ENCODE results near the gene CACHD1. TPM values are rescaled to one million over a fixed set of nuclear protein-coding genes. Genes with fewer than 3 reads are reported as not detected.

The CACHD1 gene
- total RNA-seq, 1 experiment from 2014 or later, result 16.6 TPM

DNA sequence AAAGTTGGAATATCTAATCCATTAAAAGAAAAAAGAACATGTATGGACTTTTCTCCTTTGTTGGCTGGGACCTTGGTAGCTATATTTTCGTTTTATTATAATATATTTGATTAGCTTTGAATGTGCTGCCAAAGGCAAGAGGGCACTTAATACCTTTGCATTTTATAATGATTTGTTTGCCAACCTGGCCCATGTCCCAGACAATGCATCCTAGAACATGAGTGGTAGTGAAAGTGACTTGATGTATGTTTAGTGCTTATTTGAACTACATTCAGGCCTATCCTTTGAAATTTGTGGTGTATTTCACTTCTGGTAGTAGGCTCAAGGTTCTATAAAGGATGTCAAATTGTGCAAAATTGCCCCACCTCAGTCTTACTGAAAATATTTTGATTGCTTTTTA is 25.9 kb downstream of the CACHD1 start:
- intact Hi-C loops (cut with micrococcal nuclease; ENCODE audit: unreplicated experiment), result no loop called here
- H3K36me3 ChIP-seq (ENCODE audit: control insufficient read depth, insufficient read depth, low read length), result no peaks in the 10 kb centered on the region
- no peaks in the 10 kb centered on the region for H3K4me1 ChIP-seq
- no peak for DNase-seq
- BruUV-seq (replicated peaks), result no TSS peak
- POLR2A ChIA-PET, result no interaction called here
- Mint-ChIP-seq H3K9me3 (ENCODE audit: unreplicated experiment) (no peaks in the 10 kb centered on the region), H3K27me3 (ENCODE audit: insufficient read depth, unreplicated experiment) (no peaks in the 10 kb centered on the region), H3K36me3 (ENCODE audit: insufficient read depth, unreplicated experiment) (no peaks in the 10 kb centered on the region), H3K4me3 (ENCODE audit: unreplicated experiment) (no peak overlapping the region), H3K27ac (ENCODE audit: unreplicated experiment) (no peak overlapping the region), H3K4me1 (ENCODE audit: low read depth, unreplicated experiment) (no peaks in the 10 kb centered on the region)
- no peak for TF ChIP-seq CTCF (IDR thresholded peaks at IDR 0.05; ENCODE audit: insufficient read depth in 1 of 2, low read depth in 1 of 2, low read length in 1 of 2, severe bottlenecking in 1 of 2, unreplicated experiment in 1 of 2)
- no peaks in the 10 kb centered on the region for H3K27me3 ChIP-seq (replicated peaks; ENCODE audit: control insufficient read depth, insufficient read depth, low read length)
- H3K4me3 ChIP-seq (ENCODE audit: low read depth, low read length), result no peak overlapping the region
- CTCF ChIA-PET, result no interaction called here
- no peaks in the 10 kb centered on the region for H3K9me3 ChIP-seq

DNA sequence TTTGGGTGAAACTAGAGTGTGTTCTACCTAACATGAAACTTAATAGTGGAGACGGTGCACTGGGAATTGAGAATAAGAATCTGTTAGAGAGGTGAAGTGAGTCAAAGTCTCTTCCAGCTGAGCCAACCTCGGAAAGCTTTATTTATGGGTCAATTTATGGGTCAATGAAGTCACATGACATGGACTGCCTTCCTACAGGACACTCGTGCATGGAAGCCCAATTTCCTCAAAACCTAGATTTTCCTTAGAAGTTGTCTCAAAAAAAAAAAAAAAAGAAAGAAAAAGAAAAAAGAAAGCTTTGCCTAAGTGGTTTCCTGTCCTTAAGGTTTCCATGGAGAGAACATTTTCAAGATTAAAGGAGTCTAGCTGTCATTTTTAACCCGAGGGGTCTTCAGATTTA is 26.7 kb downstream of the CACHD1 start:
- Histone ChIP-seq H3K4me1 (no peaks in the 10 kb centered on the region), H3K9me3 (no peaks in the 10 kb centered on the region), H3K4me3 (ENCODE audit: low read depth, low read length) (no peak overlapping the region), H3K27me3 (replicated peaks; ENCODE audit: control insufficient read depth, insufficient read depth, low read length) (no peaks in the 10 kb centered on the region), H3K36me3 (ENCODE audit: control insufficient read depth, insufficient read depth, low read length) (no peaks in the 10 kb centered on the region)
- no peak for TF ChIP-seq CTCF (IDR thresholded peaks at IDR 0.05; ENCODE audit: insufficient read depth in 1 of 2, low read depth in 1 of 2, low read length in 1 of 2, severe bottlenecking in 1 of 2, unreplicated experiment in 1 of 2)
- Mint-ChIP-seq H3K27ac (ENCODE audit: unreplicated experiment) (no peak overlapping the region), H3K36me3 (ENCODE audit: insufficient read depth, unreplicated experiment) (no peaks in the 10 kb centered on the region), H3K4me3 (ENCODE audit: unreplicated experiment) (no peak overlapping the region), H3K9me3 (ENCODE audit: unreplicated experiment) (no peaks in the 10 kb centered on the region), H3K4me1 (ENCODE audit: low read depth, unreplicated experiment) (no peaks in the 10 kb centered on the region), H3K27me3 (ENCODE audit: insufficient read depth, unreplicated experiment) (no peaks in the 10 kb centered on the region)
- ChIA-PET POLR2A (no interaction called here), CTCF (no interaction called here)
- no peak for DNase-seq
- intact Hi-C loops (cut with micrococcal nuclease; ENCODE audit: unreplicated experiment), result no loop called here
- no TSS peak for BruUV-seq (replicated peaks)

DNA sequence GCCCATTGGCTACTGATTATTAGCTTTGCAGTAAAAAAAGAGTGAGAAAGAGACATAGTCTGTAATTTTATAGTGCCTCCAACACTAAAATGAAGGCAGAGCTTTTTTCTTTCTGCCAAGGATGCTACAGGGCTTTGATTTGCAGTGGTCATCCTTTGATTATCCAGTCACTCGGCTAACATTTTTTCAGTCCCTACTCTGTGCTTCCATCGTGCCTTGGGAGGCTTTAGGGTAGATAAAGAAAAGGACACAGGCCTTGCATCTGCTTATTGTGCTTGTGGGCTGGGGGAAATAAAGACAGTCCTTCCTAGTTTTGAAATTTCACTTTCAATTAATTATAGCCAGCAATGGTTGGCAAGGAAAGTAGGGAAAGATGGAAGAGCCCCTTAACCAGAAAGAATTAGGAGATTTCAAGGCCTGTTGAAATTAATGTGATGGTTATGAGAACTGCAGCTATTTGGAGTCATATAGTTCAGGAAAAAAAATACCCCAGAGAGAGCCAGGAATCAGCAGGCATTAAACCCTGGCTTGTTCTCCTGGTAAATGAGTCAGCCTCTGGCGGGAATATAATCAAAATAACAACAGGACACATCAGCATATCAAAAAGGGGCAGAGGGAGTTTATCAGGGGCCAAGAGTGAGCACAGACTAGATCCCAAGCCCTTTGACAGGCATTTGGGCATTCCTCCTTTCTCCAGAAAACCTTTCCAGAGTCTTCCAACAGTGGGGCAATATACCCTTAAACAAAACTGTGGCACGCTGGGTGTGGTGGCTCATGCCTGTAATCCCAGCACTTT is 27.4 kb downstream of the CACHD1 start:
- Mint-ChIP-seq H3K4me1 (ENCODE audit: low read depth, unreplicated experiment) (no peaks in the 10 kb centered on the region), H3K27ac (ENCODE audit: unreplicated experiment) (no peak overlapping the region), H3K27me3 (ENCODE audit: insufficient read depth, unreplicated experiment) (no peaks in the 10 kb centered on the region), H3K9me3 (ENCODE audit: unreplicated experiment) (no peaks in the 10 kb centered on the region), H3K36me3 (ENCODE audit: insufficient read depth, unreplicated experiment) (no peaks in the 10 kb centered on the region), H3K4me3 (ENCODE audit: unreplicated experiment) (no peak overlapping the region)
- BruUV-seq (replicated peaks), result no TSS peak
- Histone ChIP-seq H3K36me3 (ENCODE audit: control insufficient read depth, insufficient read depth, low read length) (no peaks in the 10 kb centered on the region), H3K4me1 (no peaks in the 10 kb centered on the region), H3K9me3 (no peaks in the 10 kb centered on the region), H3K4me3 (ENCODE audit: low read depth, low read length) (no peak overlapping the region), H3K27me3 (replicated peaks; ENCODE audit: control insufficient read depth, insufficient read depth, low read length) (no peaks in the 10 kb centered on the region)
- DNase-seq, result no peak
- POLR2A ChIA-PET, result no interaction called here
- CTCF ChIA-PET, result no interaction called here
- TF ChIP-seq CTCF (IDR thresholded peaks at IDR 0.05; ENCODE audit: insufficient read depth in 1 of 2, low read depth in 1 of 2, low read length in 1 of 2, severe bottlenecking in 1 of 2, unreplicated experiment in 1 of 2), result no peak
- intact Hi-C loops (cut with micrococcal nuclease; ENCODE audit: unreplicated experiment), result no loop called here
